H54 (cell line): Measurements from ENCODE around the gene TEX30.
"Not testable (repeated sequence)": the region's sequence is repeated elsewhere in the genome, so short reads cannot be mapped to it uniquely, and the experiment has no call there.

Experiments
- DNase-seq: peaks from one replicate; pipeline ENCODE4 v3.0.0; 2011; ENCODE audit warnings: low spot score, mixed read lengths; ENCODE audit not compliant: insufficient read length
- FAIRE-seq: peaks from 3 replicates; lab custom pipeline; 2011; peaks lifted over from hg19 to GRCh38; lab: Jason Lieb, UNC
- POLR2A ChIP-seq: IDR thresholded peaks from 2 replicates; pipeline ENCODE4 v1.6.1; 2011; ENCODE audit warnings: low read depth, mild to moderate bottlenecking, low read length

Gene TEX30

DNA sequence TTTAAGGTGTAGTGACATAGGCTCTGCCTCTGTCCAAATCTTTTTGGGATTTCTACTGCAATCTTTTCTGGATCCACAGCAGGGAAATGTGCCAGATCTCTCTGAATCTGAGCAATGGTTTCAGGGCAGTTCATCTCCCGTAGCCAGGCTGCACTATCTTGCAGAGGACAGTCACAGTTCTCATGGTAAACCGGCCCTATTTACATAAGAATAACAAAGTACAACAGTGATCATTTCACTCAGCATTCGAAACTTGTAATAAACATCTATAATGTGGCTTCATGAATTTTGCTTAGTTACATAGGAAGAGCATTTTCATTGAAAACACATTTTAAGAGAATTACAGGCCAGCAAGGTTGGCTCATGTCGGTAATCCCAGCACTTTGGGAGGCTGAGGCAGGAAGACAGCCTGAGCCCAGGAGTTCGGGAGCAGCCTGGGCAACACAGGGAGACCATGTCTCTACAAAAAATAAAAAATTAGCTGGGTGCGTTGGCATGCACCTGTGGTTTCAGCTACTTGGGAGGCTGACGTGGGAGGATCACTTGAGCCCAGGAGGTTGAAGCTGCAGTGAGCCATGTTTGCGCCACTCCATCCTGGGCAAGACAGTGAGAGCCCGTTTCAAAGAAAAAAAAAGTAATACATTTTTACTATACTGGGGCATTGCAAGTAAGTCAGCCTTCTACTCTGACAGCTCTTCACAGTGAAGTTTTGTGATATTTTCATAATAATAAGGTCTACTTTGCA is 20.2 kb upstream of the TEX30 start:
- FAIRE-seq = peak; percentile 36
- TF ChIP-seq POLR2A = no peak
- DNase-seq = no peak

DNA sequence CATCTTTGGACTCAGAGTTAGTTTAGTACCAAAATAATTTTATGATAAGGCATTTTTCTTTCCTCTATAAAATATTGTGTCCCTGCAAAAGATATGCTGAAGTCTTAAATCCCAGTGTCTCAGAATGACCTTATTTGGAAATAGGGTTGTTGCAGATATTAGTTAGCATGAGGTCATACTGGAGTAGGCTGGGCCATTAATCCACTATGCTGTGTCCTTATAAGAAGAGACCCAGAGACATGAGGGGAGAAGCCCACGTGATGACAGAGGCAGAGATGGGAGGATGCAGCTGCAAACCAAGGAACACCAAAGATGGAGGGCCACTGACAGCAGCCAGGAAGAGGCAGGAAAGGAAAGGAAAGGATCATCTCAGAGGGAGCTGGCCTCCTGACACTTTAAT is 18.8 kb upstream of the TEX30 start:
- no peak for DNase-seq
- peak; percentile 20 for FAIRE-seq
- TF ChIP-seq POLR2A = no peak

DNA sequence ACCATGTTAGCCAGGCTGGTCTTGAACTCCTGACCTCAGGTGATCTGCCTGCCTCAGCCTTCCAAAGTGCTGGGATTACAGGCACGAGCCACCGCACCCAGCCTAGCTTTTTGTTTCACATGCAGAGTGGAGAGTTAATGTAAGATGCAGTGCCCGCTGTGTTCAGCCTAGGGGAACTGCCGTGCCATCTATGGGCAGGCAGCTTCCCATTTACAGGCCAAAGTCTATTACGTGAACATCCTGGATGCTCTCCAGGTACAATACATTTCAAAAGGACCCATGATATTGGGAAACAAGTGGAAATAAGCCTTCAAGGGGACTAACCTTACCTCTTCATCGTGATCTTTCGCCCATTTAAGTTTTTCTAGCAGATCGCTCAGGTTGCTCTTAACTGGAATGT is 15.1 kb upstream of the TEX30 start:
- no peak for TF ChIP-seq POLR2A
- FAIRE-seq = peak; percentile 77
- no peak for DNase-seq

DNA sequence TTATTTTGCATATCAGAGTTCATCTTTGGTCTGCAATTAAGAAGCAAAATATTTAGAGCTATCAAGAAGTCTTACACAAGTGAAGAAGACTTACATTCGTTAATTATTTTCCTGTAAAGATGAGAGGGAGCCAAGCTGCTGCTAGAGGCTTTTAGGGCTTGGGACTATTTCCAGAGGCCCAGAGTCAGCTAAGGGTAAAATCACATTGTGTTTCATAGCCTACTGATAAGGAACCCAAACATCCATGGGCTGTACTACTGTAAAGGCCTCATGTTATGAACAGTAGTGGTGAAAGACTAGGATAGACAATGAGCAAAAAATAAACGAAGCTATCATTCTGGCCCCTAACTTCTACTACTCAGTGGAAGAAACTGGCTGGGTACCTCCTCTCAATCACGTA is 10.9 kb upstream of the TEX30 start:
- TF ChIP-seq POLR2A = no peak
- FAIRE-seq (peak; percentile 64), DNase-seq (no peak)

DNA sequence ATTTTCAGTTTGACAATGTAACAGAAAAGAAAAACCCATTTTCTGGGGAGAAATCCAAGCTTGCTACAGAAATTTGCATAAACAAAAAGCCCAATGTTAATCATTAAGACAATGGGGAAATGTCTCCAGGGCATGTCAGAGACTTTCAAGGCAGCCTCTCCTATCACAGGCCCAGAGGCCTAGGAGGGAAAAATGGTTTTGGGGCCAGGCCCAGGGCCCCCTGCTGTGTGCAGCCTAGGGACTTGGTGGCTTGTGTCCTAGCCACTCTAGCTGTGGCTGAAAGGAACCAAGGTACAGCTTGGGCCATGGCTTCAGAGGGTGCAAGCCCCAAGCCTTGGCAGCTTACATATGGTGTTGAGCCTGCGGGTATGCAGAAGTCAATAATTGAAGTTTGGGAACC is 8.0 kb upstream of the TEX30 start:
- DNase-seq = no peak
- no peak for TF ChIP-seq POLR2A
- FAIRE-seq = no peak

DNA sequence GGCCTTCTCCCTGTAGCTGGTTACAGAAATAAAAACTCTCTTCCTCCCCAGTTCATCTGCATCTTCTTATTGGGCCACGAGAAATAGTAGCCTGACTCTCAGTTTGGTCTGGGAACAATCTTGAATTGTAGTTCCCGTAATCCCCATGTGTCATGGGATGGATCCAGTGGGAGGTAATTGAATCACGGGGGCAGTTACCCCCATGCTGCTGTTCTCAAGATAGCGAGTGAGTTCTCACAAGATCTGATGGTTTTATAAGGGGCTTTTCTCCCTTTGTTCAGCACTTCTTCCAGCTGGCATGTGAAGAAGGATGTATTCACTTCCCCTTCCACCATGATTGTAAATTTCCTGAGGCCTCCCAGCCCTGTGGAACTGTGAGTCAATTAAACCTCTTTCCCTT is 7.1 kb upstream of the TEX30 start:
- not testable (repeated sequence) for DNase-seq, FAIRE-seq

DNA sequence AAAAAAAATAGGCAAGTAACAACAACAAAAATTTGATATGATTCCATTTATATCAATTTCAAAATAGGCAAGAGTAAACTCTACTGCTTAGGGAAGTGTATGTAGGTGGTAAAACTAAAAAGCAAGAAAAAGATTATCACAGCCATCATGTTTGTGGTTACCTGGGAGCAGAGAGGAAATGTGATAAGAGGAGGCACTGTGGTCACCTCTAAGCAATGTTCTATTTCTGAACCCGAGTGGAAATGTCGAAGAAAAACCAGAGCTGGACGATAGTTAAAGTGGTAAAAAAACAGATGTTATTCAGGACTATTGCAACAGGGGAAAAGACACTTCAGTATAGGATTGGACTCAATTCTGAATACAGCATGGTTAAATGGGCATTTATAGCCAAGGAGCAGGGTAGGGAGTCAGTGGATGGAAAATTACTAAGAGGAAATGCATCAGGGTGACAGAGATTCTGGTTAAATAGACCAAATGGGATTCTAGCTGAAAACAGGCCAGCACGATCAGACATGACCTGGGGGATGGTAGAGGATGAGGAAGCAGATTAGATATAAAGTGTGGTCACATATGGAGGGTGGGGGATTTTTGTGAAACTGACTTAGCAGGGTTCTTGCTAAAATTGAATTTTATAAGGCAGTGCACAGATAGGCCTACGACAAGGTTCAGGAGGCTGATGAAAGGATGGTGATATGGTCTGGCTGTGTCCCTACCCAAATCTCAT is 6.0 kb upstream of the TEX30 start:
- TF ChIP-seq POLR2A = no peak
- FAIRE-seq (peak; percentile 71), DNase-seq (no peak)

DNA sequence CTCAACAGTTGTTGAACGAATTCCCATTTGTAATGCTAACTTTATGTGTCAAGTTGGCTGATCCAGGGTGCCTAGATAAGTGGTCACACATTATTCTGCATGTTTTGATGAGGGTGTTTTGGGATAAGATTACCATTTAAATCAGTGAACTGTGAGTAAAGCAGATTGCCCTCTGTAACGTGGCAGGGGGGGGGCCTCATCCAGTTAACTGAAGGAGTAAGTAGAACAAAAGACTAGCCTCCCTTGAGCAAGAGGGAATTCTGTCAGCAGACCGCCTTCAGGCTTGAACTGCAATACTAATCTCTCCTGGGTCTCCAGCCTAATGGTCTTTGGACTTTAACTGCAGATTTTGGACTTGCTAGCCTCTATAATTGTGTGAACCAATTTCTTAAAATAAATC is 4.2 kb upstream of the TEX30 start:
- DNase-seq (no peak), FAIRE-seq (peak; percentile 30)
- TF ChIP-seq POLR2A = no peak

DNA sequence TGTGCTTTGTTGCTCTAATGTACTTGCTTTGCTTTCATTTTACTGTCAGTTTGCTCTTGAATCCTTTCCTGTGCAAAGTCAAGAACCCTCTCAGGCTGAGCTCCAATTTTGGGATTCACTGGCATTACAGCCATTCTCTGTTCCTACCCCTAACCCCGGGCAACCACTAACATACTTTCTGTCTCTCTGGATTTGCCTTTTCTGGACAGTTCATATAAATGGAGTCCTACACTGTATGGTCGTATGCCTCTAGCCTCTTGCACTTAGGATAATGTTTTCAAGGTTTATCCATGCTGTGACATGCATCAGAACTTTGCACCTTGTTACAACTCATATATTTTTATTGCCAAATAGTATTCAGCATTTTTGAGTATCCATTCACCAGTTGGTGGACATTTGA is 2.7 kb upstream of the TEX30 start:
- FAIRE-seq = peak; percentile 70
- no peak for TF ChIP-seq POLR2A

DNA sequence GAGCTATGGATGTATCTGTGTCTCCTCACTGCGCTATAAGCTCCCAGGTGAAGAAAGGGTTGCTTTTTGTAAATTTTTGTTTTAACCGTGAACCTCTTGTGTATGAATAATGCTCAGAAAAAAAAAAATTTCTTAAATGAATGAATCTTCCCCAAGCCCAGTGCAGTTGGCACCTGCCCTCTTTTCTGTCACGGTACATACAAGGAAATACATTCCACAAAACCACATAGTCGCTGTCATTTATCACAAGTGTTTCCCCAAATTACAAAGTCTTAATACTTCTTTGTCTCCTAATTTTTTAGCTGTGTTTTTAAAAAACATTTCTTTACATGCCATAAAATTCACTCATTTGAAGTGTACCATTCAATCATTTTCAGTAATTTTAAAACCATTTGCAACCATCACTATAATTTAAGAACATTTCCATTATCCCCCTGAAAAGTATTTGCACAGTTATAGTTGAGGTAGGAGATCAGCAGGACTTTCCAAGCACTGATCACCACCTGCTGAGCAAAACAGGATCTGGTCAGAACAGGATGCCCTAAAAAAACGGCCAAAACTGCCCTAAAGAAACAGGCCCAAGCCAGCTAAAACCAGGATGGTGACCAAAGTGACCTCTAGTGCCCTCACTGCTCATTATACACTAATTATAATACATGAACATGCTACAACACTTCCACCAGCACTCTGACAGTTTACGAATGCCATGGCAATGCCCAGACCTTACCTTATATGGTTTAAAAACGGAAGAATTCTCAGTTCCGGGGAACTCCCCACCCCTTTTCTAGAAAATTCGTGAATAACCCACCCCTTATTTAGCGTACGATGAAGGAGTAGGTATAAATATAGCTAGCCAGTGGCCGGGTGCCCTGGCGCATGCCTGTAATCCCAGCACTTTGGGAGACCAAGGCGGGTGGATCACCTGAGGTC is 1.3 kb upstream of the TEX30 start:
- peak; percentile 90 for FAIRE-seq
- no peak for TF ChIP-seq POLR2A
- no peak for DNase-seq

More for the DNA sequence above, 2.7 kb upstream of the TEX30 start:
- DNase-seq = no peak

DNA sequence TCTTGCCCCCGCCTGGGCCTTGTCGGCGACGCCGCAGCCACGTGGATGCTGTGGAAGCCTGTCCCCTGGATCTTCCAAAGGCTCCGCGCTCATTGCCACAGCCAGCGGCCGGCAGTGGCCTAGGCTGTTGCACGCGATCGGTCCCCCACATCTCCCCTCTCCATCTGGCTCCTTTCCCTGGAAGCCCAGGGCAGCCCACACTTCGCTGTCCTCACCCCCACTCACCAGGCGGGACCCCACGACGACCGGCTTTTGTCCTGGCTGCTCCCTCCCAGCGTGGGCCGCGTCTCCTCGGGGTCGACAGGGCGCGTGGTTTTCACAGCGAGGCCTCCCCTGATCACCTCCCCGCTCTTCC is 605 bp upstream of the TEX30 start:
- no peak for TF ChIP-seq POLR2A
- FAIRE-seq = no peak
- no peak for DNase-seq

DNA sequence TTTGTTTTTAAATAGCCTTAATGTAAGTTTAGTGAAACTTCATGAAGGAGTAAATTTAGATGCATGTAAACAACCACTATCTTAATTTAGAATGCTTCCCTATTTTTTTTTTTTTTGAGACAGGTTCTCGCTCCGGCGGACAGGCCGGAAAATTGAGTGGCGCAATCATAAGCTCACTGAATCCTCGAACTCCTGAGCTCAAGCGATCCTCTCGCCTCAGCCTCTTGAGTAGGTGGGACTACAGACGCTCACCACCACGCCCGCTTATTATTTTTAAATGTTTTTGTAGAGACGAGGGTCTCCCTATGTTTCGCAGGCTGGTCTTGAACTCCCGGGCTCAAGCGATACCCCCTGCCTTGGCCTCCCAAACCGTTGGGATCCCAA is 1.6 kb downstream of the TEX30 start:
- TF ChIP-seq POLR2A = no peak
- DNase-seq (no peak), FAIRE-seq (no peak)

DNA sequence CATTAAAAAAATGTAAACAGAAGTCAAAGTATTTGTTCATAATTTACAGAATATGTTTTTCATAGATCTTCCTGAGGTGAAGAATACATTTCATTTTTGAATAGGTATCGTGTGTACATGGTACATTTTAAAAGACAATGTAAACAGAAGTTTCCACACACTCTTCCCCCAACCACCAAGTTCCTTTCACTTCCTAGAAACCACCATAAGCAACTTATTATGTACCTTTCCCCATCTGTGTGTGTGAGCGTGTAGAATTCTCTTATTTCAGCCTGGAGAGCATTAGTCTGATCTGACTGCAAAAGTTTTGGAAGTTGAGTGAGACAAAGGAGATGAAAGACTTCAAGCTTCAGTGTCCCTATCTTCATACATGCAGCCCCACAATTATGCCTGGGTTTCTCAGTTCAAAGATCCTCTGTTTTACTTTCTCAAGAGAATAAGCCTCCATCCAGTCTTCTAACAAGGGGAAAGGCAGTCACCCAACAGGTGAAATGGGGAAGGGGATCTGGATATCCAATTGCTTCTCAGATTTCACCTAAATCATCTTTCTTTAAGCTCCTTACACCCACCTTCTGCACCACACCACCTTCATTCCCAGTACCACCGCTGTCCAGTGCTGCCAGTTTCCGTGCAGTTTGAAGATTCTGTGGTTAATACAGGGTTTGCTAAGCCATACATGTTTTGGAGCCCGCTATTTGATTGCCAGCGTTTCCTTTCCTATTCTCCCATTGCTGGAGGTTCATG is 2.1 kb downstream of the TEX30 start:
- TF ChIP-seq POLR2A = no peak
- DNase-seq = no peak
- FAIRE-seq = no peak

DNA sequence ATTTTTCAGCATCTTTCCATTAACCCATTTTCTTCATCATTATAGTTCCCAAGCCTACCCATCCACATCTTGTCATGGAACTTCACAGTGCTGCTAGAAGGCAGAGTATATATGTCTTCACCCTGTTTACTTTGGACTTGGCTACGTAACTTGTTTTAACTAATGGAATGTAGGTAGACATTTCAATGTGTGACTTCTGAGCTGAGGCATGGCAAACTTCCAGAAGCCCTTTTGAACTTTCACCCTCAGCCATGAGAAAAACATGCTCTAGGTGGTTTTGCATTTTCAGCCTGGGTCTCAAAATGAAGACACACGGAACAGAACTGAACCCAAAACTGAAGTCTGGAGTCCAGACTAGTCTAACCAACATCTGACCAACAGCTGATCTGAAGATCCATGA is 3.2 kb downstream of the TEX30 start:
- FAIRE-seq (no peak), DNase-seq (no peak)
- TF ChIP-seq POLR2A = no peak
